Kidney (tissue), 14 donors: ENCODE data around the gene LIFR. TPM values are rescaled to one million over a fixed set of nuclear protein-coding genes. Genes with fewer than 3 reads are reported as not detected.

ENCODE experiments used
- DNase-seq, 5 donors: peaks; one replicate each; pipeline ENCODE4 v3.0.0-alpha.2; 2013 to 2020
- FAIRE-seq: peaks from 2 replicates; lab custom pipeline; 2012; peaks lifted over from hg19 to GRCh38; lab: Jason Lieb, UNC
- H3K27ac ChIP-seq, 2 donors: one replicate each; pipeline ENCODE4 v1.7.0; 2013; ENCODE audit warnings: low read depth in 2 of 2, low read length in 2 of 2, inconsistent platforms in 1 of 2
- H3K27me3 ChIP-seq: one replicate; pipeline ENCODE4 v1.7.1; 2013; ENCODE audit warnings: low read length, inconsistent platforms; ENCODE audit not compliant: control insufficient read depth, insufficient read depth
- H3K36me3 ChIP-seq, 3 donors: one replicate each; pipeline versions ENCODE4 v1.7.0 to v1.7.1; 2013; ENCODE audit warnings: low read length in 3 of 3, control low read depth in 1 of 3, inconsistent platforms in 1 of 3; ENCODE audit not compliant: insufficient read depth in 3 of 3, control insufficient read depth in 2 of 3
- H3K4me1 ChIP-seq, 3 donors: one replicate each; pipeline versions ENCODE4 v1.7.0 to v1.7.1; 2013; ENCODE audit warnings: low read length in 3 of 3, inconsistent platforms in 1 of 3, low read depth in 1 of 3; ENCODE audit not compliant: control insufficient read depth in 2 of 3, insufficient read depth in 2 of 3
- H3K4me3 ChIP-seq, 3 donors: one replicate each; pipeline versions ENCODE4 v1.7.0 to v1.8.1; 2013; ENCODE audit warnings: low read length in 3 of 3, control low read depth in 1 of 3, inconsistent platforms in 1 of 3
- H3K9ac ChIP-seq, 3 donors: one replicate each; pipeline versions ENCODE4 v1.7.0 to v1.7.1; 2013; ENCODE audit warnings: low read length in 3 of 3, control low read depth in 1 of 3, inconsistent platforms in 1 of 3
- H3K9me3 ChIP-seq, 3 donors: one replicate each; pipeline versions ENCODE4 v1.7.0 to v1.7.1; 2013; ENCODE audit warnings: low read length in 3 of 3, control low read depth in 1 of 3, inconsistent platforms in 1 of 3; ENCODE audit not compliant: control insufficient read depth in 2 of 3, insufficient read depth in 1 of 3
- CTCF ChIP-seq: IDR thresholded peaks from 3 replicates; pipeline ENCODE4 v1.5.1; 2012; ENCODE audit warnings: mild to moderate bottlenecking, moderate library complexity, borderline replicate concordance; ENCODE audit not compliant: insufficient read depth; ENCODE audit errors: extremely low read depth
- intact Hi-C: fragments of 100-400 bp; cut with DNase I; formaldehyde crosslinking; loops from one replicate; pipeline ENCODE4 v1.11.1; 2022
- polyA plus RNA-seq: library from polyadenylated mRNA; stranded (reverse); fragments of 350-450 nt; fragmentation: Illumina TruSeq; extraction: RNeasy Lipid Tissue Mini Kit (QIAGEN cat#74804); gene quantifications from one replicate; pipeline ENCODE4 v1.2.3, GENCODE V29; 2014; ENCODE audit warnings: low read depth, low replicate concordance; ENCODE audit not compliant: insufficient read depth
- total RNA-seq: library from RNA; stranded (reverse); fragmentation: NEBNext Ultra II Directional; extraction: Animal tissue kit (Norgen Biotek cat#: 25700); gene quantifications from one replicate; pipeline ENCODE4 v1.2.1, GENCODE V29; 2021
- donor health status: control.
- donor health status: control.
- donor health status: control.
- donor health status: control.
- donor health status: control.
- donor health status: DM: yes; HTN: yes; CAD: no.
- donor health status: Normal renal cell carcinoma (clear cell type).

The LIFR gene
- total and polyA plus RNA-seq, 2 donors from 2014 or later, result 8.5 to 90.1 TPM

- FAIRE-seq (no peak), DNase-seq (no peak)
- no peaks in the 10 kb centered on the region for H3K27me3 ChIP-seq
- peaks cover 2 to 24% (median 11%) of the 10 kb centered on the region in 3 donors for H3K4me1 ChIP-seq
- H3K4me3 ChIP-seq, result peak overlapping the region in 1 of 3 donors; percentile 40
- no peak overlapping the region for H3K27ac ChIP-seq
- H3K9ac ChIP-seq, result no peak overlapping the region
- TF ChIP-seq CTCF, result no peak
- intact Hi-C loops, result no loop called here
- no peaks in the 10 kb centered on the region for H3K36me3 ChIP-seq
- no peaks in the 10 kb centered on the region for H3K9me3 ChIP-seq
Observed at GRCh38 chr5:38553001-38553521, 3.4 kb downstream of the LIFR start.

GRCh38 chr5:38551030-38552017 is 5.1 kb downstream of the LIFR start:
- intact Hi-C loops, result no loop called here
- Histone ChIP-seq H3K9me3 (no peaks in the 10 kb centered on the region), H3K4me1 (peaks cover 2 to 33% (median 14%) of the 10 kb centered on the region in 3 donors), H3K36me3 (no peaks in the 10 kb centered on the region), H3K9ac (peak overlapping the region in 1 of 3 donors; percentile 27), H3K27me3 (no peaks in the 10 kb centered on the region), H3K27ac (no peak overlapping the region), H3K4me3 (peak overlapping the region in 2 of 3 donors; percentile 22 to 36)
- DNase-seq, result peak in 1 of 5 donors; percentile 67
- no peak for FAIRE-seq
- peak; percentile 62 for TF ChIP-seq CTCF

GRCh38 chr5:38548064-38548759 is 8.2 kb downstream of the LIFR start:
- Histone ChIP-seq H3K27ac (peak overlapping the region; percentile 3 to 62), H3K4me1 (peaks cover 2 to 36% (median 19%) of the 10 kb centered on the region in 3 donors), H3K9me3 (no peaks in the 10 kb centered on the region), H3K27me3 (no peaks in the 10 kb centered on the region), H3K36me3 (no peaks in the 10 kb centered on the region), H3K4me3 (no peak overlapping the region), H3K9ac (peak overlapping the region in 1 of 3 donors; percentile 14)
- intact Hi-C loops, result no loop called here
- DNase-seq, result no peak
- peak; percentile 57 for FAIRE-seq
- TF ChIP-seq CTCF, result no peak
